ENCODE data around the gene CDK4. TPM values are rescaled to one million over a fixed set of nuclear protein-coding genes. Genes with fewer than 3 reads are reported as not detected.
"Not testable (repeated sequence)": the region's sequence is repeated elsewhere in the genome, so short reads cannot be mapped to it uniquely, and the experiment has no call there.

The CDK4 gene
- total and polyA plus RNA-seq, 2 donors from 2014 or later = 69.1 to 118 TPM

DNA sequence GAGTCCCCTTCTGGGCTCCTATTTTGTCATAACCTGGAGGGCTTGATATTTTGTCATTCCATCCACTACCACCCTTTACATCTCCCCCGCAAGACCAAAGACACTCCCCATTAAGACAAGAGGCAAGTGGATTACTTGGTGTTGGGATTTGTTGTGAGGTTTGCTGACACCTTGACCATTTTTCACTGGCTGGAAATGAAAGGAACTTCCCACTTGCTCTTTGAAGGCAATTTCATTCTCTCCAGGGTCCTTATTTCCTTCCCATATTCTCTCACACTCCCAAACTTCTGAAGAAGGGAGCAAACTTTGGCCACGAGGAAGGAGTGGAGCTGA is 28.5 kb downstream of the CDK4 start:
- no peaks in the 10 kb centered on the region for H3K27me3 ChIP-seq (ENCODE audit: control insufficient read depth, insufficient read depth, low read length)
- H3K9me3 ChIP-seq (ENCODE audit: control insufficient read depth in 2 of 3, insufficient read depth in 1 of 3, low read length in 3 of 3) = no peaks in the 10 kb centered on the region
- FAIRE-seq = no peak
- no peak overlapping the region for H3K27ac ChIP-seq (ENCODE audit: low read depth in 2 of 2, low read length in 2 of 2)
- intact Hi-C loops (cut with DNase I) = no loop called here
- no peak for DNase-seq
- no peak overlapping the region for H3K4me3 ChIP-seq (ENCODE audit: low read length in 3 of 3)
- no peak overlapping the region for H3K9ac ChIP-seq (ENCODE audit: low read length in 3 of 3)
- H3K4me1 ChIP-seq (ENCODE audit: control insufficient read depth in 2 of 3, insufficient read depth in 2 of 3, low read depth in 1 of 3, low read length in 3 of 3) = peaks cover 0 to 12% (median 0%) of the 10 kb centered on the region in 3 donors
- TF ChIP-seq, protein P1, sequence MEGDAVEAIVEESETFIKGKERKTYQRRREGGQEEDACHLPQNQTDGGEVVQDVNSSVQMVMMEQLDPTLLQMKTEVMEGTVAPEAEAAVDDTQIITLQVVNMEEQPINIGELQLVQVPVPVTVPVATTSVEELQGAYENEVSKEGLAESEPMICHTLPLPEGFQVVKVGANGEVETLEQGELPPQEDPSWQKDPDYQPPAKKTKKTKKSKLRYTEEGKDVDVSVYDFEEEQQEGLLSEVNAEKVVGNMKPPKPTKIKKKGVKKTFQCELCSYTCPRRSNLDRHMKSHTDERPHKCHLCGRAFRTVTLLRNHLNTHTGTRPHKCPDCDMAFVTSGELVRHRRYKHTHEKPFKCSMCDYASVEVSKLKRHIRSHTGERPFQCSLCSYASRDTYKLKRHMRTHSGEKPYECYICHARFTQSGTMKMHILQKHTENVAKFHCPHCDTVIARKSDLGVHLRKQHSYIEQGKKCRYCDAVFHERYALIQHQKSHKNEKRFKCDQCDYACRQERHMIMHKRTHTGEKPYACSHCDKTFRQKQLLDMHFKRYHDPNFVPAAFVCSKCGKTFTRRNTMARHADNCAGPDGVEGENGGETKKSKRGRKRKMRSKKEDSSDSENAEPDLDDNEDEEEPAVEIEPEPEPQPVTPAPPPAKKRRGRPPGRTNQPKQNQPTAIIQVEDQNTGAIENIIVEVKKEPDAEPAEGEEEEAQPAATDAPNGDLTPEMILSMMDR (IDR thresholded peaks at IDR 0.05; ENCODE audit: borderline replicate concordance, extremely low read depth, insufficient read depth) = no peak
- H3K36me3 ChIP-seq (ENCODE audit: control insufficient read depth in 2 of 3, insufficient read depth in 3 of 3, low read length in 3 of 3) = peaks cover 0 to 15% (median 15%) of the 10 kb centered on the region in 3 donors

DNA sequence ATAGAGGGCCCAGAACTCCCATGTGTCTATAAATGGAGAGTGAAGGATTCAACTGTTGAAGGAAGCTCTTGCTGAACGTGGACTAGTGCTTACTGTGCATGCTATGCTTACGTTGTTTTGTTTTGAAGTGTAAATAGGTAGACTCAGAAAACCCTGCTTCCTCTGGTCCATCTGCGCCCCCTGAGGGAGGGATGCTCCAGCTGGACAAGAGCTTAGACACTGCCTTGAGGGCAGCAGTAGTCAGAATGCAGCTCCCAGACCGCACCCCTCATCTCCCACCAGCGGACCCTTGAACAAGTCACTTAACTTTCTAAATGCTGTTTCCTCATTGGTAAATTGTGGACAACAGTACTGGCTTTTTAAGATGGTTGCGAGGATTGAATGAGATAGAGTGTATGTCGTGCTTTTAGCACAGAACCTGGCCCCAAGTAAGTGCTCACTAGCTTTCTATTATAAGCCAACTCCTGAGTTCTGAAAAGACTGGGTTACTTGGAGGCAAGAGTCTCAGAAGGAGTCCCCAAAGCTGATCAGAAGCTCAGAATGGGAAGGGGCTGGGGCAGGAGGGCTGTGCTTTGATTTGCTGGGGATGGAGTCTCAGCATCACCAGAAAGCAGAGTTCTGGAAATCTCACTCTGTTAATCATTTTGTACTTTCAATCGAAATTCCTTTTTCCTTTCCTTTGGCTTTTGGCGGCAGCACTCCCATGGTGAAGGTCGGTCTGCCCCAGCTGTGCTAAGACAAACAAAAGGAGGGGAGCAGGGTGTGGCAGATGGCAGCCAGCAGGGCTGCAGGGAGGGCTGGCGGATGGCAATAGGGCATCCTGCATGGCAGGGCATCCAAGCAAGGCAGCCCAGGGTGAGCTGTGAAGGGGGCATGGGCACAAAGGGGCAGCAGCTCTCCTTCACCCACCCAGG is 29.1 kb downstream of the CDK4 start:
- FAIRE-seq = no peak
- no peaks in the 10 kb centered on the region for H3K9me3 ChIP-seq (ENCODE audit: control insufficient read depth in 2 of 3, insufficient read depth in 1 of 3, low read length in 3 of 3)
- peaks cover 0 to 12% (median 0%) of the 10 kb centered on the region in 3 donors for H3K4me1 ChIP-seq (ENCODE audit: control insufficient read depth in 2 of 3, insufficient read depth in 2 of 3, low read depth in 1 of 3, low read length in 3 of 3)
- H3K9ac ChIP-seq (ENCODE audit: low read length in 3 of 3) = no peak overlapping the region
- no peak overlapping the region for H3K4me3 ChIP-seq (ENCODE audit: low read length in 3 of 3)
- no peak overlapping the region for H3K27ac ChIP-seq (ENCODE audit: low read depth in 2 of 2, low read length in 2 of 2)
- intact Hi-C loops (cut with DNase I) = no loop called here
- H3K27me3 ChIP-seq (ENCODE audit: control insufficient read depth, insufficient read depth, low read length) = no peaks in the 10 kb centered on the region
- H3K36me3 ChIP-seq (ENCODE audit: control insufficient read depth in 2 of 3, insufficient read depth in 3 of 3, low read length in 3 of 3) = peaks cover 0 to 22% (median 18%) of the 10 kb centered on the region in 3 donors
- no peak for DNase-seq
- TF ChIP-seq, protein P1 (IDR thresholded peaks at IDR 0.05; ENCODE audit: borderline replicate concordance, extremely low read depth, insufficient read depth) = no peak

DNA sequence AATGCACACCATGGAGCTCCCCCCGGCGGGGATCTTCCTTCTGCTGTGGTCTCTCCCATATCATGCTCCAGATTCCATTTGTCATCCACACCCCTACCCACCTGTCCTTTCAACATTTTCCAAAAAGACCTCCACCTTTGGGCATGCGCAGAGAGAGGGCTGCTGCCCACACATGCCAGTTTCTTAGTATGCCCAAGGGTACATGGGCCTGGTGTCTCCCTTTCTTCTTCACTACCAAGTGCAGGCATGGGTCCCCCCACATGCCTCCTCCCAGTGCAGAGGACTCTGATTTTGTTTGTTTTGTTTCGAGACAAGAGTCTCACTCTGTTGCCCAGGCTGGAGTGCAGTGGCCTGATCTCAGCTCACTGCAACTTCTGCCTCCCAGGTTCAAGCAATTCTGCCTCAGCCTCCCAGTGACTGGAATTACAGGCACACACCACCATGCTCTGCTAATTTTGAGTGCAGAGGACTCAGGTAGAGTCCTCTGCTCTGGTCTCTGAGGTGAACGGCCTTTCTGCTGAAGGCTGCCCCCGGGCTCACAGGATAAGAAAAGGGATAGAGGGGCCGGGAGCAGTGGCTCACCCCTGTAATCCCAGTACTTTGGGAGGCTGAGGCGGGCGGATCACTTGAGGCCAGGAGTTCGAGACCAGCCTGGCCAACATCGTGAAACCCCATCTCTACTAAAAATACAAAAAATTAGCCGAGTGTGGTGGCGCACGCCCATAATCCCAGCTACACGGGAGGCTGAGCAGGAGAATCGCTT is 30.1 kb downstream of the CDK4 start:
- intact Hi-C loops (cut with DNase I); H3K4me1 ChIP-seq (ENCODE audit: control insufficient read depth in 2 of 3, insufficient read depth in 2 of 3, low read depth in 1 of 3, low read length in 3 of 3); H3K4me3 ChIP-seq (ENCODE audit: low read length in 3 of 3); DNase-seq; FAIRE-seq; H3K9ac ChIP-seq (ENCODE audit: low read length in 3 of 3); H3K27me3 ChIP-seq (ENCODE audit: control insufficient read depth, insufficient read depth, low read length); H3K27ac ChIP-seq (ENCODE audit: low read depth in 2 of 2, low read length in 2 of 2); H3K9me3 ChIP-seq (ENCODE audit: control insufficient read depth in 2 of 3, insufficient read depth in 1 of 3, low read length in 3 of 3): not testable (repeated sequence)
- peaks cover 0 to 29% (median 22%) of the 10 kb centered on the region in 3 donors for H3K36me3 ChIP-seq (ENCODE audit: control insufficient read depth in 2 of 3, insufficient read depth in 3 of 3, low read length in 3 of 3)
